GM23338 (cell line): ENCODE data around the gene TRIML2. TPM values are rescaled to one million over a fixed set of nuclear protein-coding genes. Genes with fewer than 3 reads are reported as not detected.

ENCODE experiments used
- ATAC-seq: fragments of 200-7000 bp; cut with Tn5 transposase; 3 replicates; pipeline ENCODE4 v1.9.1; 2020
- DNase-seq: peaks from one replicate; pipeline ENCODE4 v3.0.0-alpha.2; 2015; ENCODE audit warnings: low spot score
- H2AFZ ChIP-seq: fragments of 200-600 bp; sonication (generic); 2 replicates; pipeline ENCODE4 v1.8.0; 2016; ENCODE audit warnings: antibody characterized with exemption, mild to moderate bottlenecking, moderate library complexity
- H3F3A ChIP-seq: fragments of 200-600 bp; sonication (generic); replicated peaks from 2 replicates; pipeline ENCODE4 v1.8.0; 2017; ENCODE audit warnings: antibody characterized with exemption, mixed run types, low read depth
- H3K27ac ChIP-seq: fragments of 200-600 bp; sonication (generic); 2 replicates; pipeline ENCODE4 v1.6.1; 2016; ENCODE audit warnings: low read depth
- H3K27me3 ChIP-seq: fragments of 200-600 bp; sonication (generic); 2 replicates; pipeline ENCODE4 v1.8.0; 2016; ENCODE audit warnings: mild to moderate bottlenecking, mixed run types, moderate library complexity; ENCODE audit not compliant: insufficient read depth
- H3K36me3 ChIP-seq: fragments of 200-600 bp; sonication (generic); 2 replicates; pipeline ENCODE4 v1.8.0; 2016; ENCODE audit warnings: mild to moderate bottlenecking; ENCODE audit not compliant: insufficient read depth
- H3K4me1 ChIP-seq: fragments of 200-600 bp; sonication (generic); 2 replicates; pipeline ENCODE4 v1.8.0; 2016; ENCODE audit warnings: mild to moderate bottlenecking, moderate library complexity; ENCODE audit not compliant: insufficient read depth
- H3K4me2 ChIP-seq: fragments of 200-600 bp; sonication (generic); 2 replicates; pipeline ENCODE4 v1.7.1; 2017; ENCODE audit warnings: mixed run types
- H3K4me3 ChIP-seq: fragments of 200-600 bp; sonication (generic); 2 replicates; pipeline ENCODE4 v1.6.1; 2016; ENCODE audit warnings: mixed run types
- H3K79me2 ChIP-seq: fragments of 200-600 bp; sonication (generic); replicated peaks from 2 replicates; pipeline ENCODE4 v1.8.0; 2017; ENCODE audit warnings: mild to moderate bottlenecking; ENCODE audit not compliant: insufficient read depth
- H3K9me2 ChIP-seq: fragments of 200-600 bp; sonication (generic); 2 replicates; pipeline ENCODE4 v1.8.0; 2017; ENCODE audit not compliant: insufficient read depth
- H4K20me1 ChIP-seq: fragments of 200-600 bp; sonication (generic); replicated peaks from 2 replicates; pipeline ENCODE4 v1.8.0; 2017; ENCODE audit warnings: mild to moderate bottlenecking; ENCODE audit not compliant: insufficient read depth
- H3K27ac Mint-ChIP-seq: 2 replicates; pipeline ENCODE4 v1.8.0; 2020; ENCODE audit warnings: inconsistent platforms, mild to moderate bottlenecking, moderate library complexity, mixed read lengths
- H3K27me3 Mint-ChIP-seq: 3 replicates; pipeline ENCODE4 v1.8.0; 2022; ENCODE audit warnings: low read depth, mild to moderate bottlenecking, moderate library complexity, mixed read lengths, inconsistent platforms; ENCODE audit not compliant: insufficient read depth, poor library complexity
- H3K36me3 Mint-ChIP-seq: 3 replicates; pipeline ENCODE4 v1.8.0; 2021; ENCODE audit warnings: low read depth, mild to moderate bottlenecking, inconsistent platforms, moderate library complexity, mixed read lengths
- H3K4me1 Mint-ChIP-seq: 3 replicates; pipeline ENCODE4 v1.8.0; 2020; ENCODE audit warnings: mild to moderate bottlenecking, inconsistent platforms, mixed read lengths
- H3K4me3 Mint-ChIP-seq: 3 replicates; pipeline ENCODE4 v1.8.0; 2021; ENCODE audit warnings: moderate library complexity, mild to moderate bottlenecking, inconsistent platforms, mixed read lengths
- H3K9me3 Mint-ChIP-seq: 3 replicates; pipeline ENCODE4 v1.8.0; 2020; ENCODE audit warnings: moderate library complexity, mild to moderate bottlenecking, inconsistent platforms, mixed read lengths
- CREB1 ChIP-seq: fragments of 250-450 bp; sonication (Bioruptor Pico); IDR thresholded peaks from 2 replicates; pipeline ENCODE4 v1.5.0; 2020; ENCODE audit warnings: low read depth, mild to moderate bottlenecking, moderate library complexity
- CTCF ChIP-seq, 2 experiments: fragments of 200-600 bp in 1 of 2; sonication (generic) in 1 of 2; conservative IDR thresholded peaks; 2 replicates each; pipeline versions ENCODE4 v1.5.1 to v1.6.1; 2016 to 2017; ENCODE audit warnings: antibody characterized with exemption in 2 of 2, low read depth in 2 of 2, mild to moderate bottlenecking in 2 of 2, moderate library complexity in 1 of 2
- ETS1 ChIP-seq: IDR thresholded peaks from 2 replicates; pipeline ENCODE4 v1.6.1; 2016; ENCODE audit warnings: antibody characterized with exemption
- EZH2 ChIP-seq: fragments of 200-600 bp; sonication (generic); IDR thresholded peaks from one replicate; pipeline ENCODE4 v1.8.0; 2017; ENCODE audit warnings: antibody characterized with exemption, mild to moderate bottlenecking, low read depth; ENCODE audit not compliant: unreplicated experiment
- EZH2phosphoT487 ChIP-seq: fragments of 200-600 bp; sonication (generic); IDR thresholded peaks from one replicate; pipeline ENCODE4 v1.8.1; 2018; ENCODE audit warnings: antibody characterized with exemption; ENCODE audit not compliant: unreplicated experiment
- JUNB ChIP-seq: IDR thresholded peaks from one replicate; pipeline ENCODE4 v1.6.1; 2016; ENCODE audit warnings: antibody characterized with exemption; ENCODE audit not compliant: unreplicated experiment
- NANOG ChIP-seq: IDR thresholded peaks from 2 replicates; pipeline ENCODE4 v1.6.1; 2016; ENCODE audit warnings: antibody characterized with exemption, borderline replicate concordance
- POLR2AphosphoS5 ChIP-seq: IDR thresholded peaks from 2 replicates; pipeline ENCODE4 v1.6.1; 2016; ENCODE audit warnings: antibody characterized with exemption, low read depth
- REST ChIP-seq: IDR thresholded peaks from one replicate; pipeline ENCODE4 v1.6.1; 2018; ENCODE audit warnings: antibody characterized with exemption; ENCODE audit not compliant: unreplicated experiment
- STAT1 ChIP-seq: IDR thresholded peaks from one replicate; pipeline ENCODE4 v1.6.1; 2016; ENCODE audit warnings: antibody characterized with exemption; ENCODE audit not compliant: unreplicated experiment
- ZNF114 ChIP-seq: fragments of 250-450 bp; sonication (Bioruptor Pico); IDR thresholded peaks from 2 replicates; pipeline ENCODE4 v1.5.0; 2020; ENCODE audit warnings: mild to moderate bottlenecking, moderate library complexity
- ZNF331 ChIP-seq: fragments of 250-450 bp; sonication (Bioruptor Pico); IDR thresholded peaks from 2 replicates; pipeline ENCODE4 v1.5.0; 2020; ENCODE audit warnings: low read depth, mild to moderate bottlenecking, moderate library complexity
- ZNF462 ChIP-seq: fragments of 250-450 bp; sonication (Bioruptor Pico); IDR thresholded peaks from 2 replicates; pipeline ENCODE4 v1.5.0; 2020; ENCODE audit warnings: mild to moderate bottlenecking, moderate library complexity
- polyA plus RNA-seq: library from polyadenylated mRNA; unstranded; fragments of >200 nt; fragmentation: Nextera tagmentation; extraction: Ambion mirVana; gene quantifications from 2 replicates; pipeline ENCODE4 v1.2.1, GENCODE V29; 2016
- total RNA-seq: library from RNA; depleted of rRNA; stranded (reverse); fragments of >200 nt; shearing (Covaris generic); gene quantifications from 2 replicates; pipeline ENCODE4 v1.2.3, GENCODE V29; 2014

The TRIML2 gene
- total and polyA plus RNA-seq, 2 experiments from 2014 or later = 57.8 to 77.9 TPM

GRCh38 chr4:188082796-188083195 lies 26.6 kb downstream of the TRIML2 start:
- no peak overlapping the region for H3K4me3 ChIP-seq
- H3K27me3 Mint-ChIP-seq = peaks cover 5% of the 10 kb centered on the region
- H3K4me2 ChIP-seq = no peak overlapping the region
- H3K79me2 ChIP-seq = no peaks in the 10 kb centered on the region
- ATAC-seq = no peak
- TF ChIP-seq STAT1 = no peak
- no peak for TF ChIP-seq CREB1 (CRISPR knock-in tag)
- TF ChIP-seq CTCF (conservative IDR thresholded peaks at IDR 0.05; ENCODE audit: low read depth in 2 of 2) = no peak
- TF ChIP-seq ZNF114 (CRISPR knock-in tag) = no peak
- no peak for TF ChIP-seq ZNF462 (CRISPR knock-in tag)
- no peak for TF ChIP-seq REST
- TF ChIP-seq JUNB = no peak
- no peak for TF ChIP-seq ETS1
- TF ChIP-seq EZH2phosphoT487 = no peak
- TF ChIP-seq NANOG = no peak
- no peak for TF ChIP-seq POLR2AphosphoS5
- TF ChIP-seq EZH2 = no peak
- TF ChIP-seq ZNF331 (CRISPR knock-in tag) = no peak
- no peaks in the 10 kb centered on the region for H3K27me3 ChIP-seq
- DNase-seq = no peak
- H3K4me3 Mint-ChIP-seq = no peak overlapping the region
- no peaks in the 10 kb centered on the region for H3K36me3 ChIP-seq
- H3K36me3 Mint-ChIP-seq = peaks cover 27% of the 10 kb centered on the region
- no peaks in the 10 kb centered on the region for H4K20me1 ChIP-seq
- no peaks in the 10 kb centered on the region for H3K9me3 Mint-ChIP-seq
- no peaks in the 10 kb centered on the region; the same call in 1 of the 2 replicates for H3K4me1 ChIP-seq
- H3F3A ChIP-seq = no peaks in the 10 kb centered on the region
- no peak overlapping the region for H3K27ac Mint-ChIP-seq
- no peak overlapping the region for H3K27ac ChIP-seq
- H3K4me1 Mint-ChIP-seq = peaks cover 12% of the 10 kb centered on the region; the same call in 2 of the 3 replicates
- H2AFZ ChIP-seq = no peak overlapping the region
- H3K9me2 ChIP-seq = no peaks in the 10 kb centered on the region
